Fibroblast of skin of abdomen (primary cell): ENCODE results near the gene TBC1D12.
A peak's percentile ranks its signal among the peaks of the same experiment; 100 is the strongest.

ENCODE experiments used
- DNase-seq: peaks from one replicate; pipeline ENCODE4 v3.0.0-alpha.2; 2013

Gene TBC1D12

DNA sequence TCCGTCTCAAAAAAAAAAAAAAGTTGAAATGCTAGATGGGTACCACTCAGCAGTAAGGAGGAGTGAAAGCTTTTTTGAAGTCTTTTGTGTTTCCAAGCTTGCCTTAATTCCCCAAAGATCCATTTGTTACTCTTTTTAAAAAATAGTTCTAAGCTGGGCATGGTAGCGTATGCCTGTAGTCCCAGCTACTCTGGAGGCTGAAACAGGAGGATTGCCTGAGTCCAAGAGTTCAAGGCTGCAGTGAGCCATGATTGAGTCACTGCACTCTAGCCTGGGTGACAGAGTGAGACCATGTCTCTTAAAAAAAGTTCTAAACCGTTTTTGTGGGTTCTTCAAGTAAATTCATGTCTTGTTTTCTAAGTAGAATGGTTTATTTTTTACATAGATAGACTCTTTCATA, 5.3 kb downstream of the TBC1D12 start:
- no peak for DNase-seq

DNA sequence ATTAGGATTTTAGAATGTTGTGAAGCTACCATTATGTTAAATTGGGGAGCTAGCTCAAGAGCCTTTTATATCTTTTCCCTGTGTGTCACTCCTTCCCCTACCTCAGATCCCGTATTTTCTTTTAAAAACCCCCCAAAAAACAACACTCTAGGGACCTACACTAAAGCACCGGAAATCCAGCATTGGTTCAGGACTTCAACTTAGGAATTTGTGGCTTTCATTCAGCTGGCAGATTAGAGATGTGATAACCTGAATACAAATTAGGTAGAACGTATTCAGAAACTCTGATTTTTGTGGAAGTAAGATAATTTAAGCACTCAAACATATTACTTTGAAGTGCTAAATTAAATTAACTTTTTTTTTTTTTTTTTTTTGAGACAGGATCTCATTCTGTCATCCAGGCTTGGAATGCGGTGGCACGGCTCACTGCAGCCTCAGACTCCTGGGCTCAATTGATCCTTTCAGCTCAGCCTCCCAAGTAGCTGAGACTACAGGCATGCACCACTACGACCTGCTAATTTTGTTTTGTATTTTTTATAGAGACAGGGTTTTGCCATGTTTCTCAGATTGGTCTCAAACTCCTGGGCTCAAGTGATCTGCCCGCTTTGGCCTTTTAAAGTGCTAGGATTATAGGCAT, 6.8 kb downstream of the TBC1D12 start:
- no peak for DNase-seq

GRCh38 chr10:94411304-94411703, 9.0 kb downstream of the TBC1D12 start:
- no peak for DNase-seq

DNA sequence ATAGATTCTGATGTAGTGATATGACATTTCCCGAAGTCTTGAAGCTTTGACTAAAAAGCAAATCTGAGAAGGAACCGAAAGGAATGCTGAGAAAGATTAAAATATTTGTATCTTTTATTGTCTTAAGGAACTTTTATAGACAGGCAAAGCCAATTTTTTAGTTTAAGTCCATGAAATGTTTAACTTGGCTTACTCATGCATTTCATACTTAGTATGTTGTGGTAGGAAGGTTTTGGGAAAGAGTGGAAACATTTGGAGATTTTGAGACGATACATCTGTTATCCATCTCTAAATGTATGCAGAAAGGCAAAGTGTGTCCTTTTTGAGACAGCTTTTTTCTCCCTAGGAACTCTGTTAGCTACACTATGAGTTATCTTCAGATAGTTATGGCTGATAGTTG, 10.1 kb downstream of the TBC1D12 start:
- peak; percentile 71 for DNase-seq

DNA sequence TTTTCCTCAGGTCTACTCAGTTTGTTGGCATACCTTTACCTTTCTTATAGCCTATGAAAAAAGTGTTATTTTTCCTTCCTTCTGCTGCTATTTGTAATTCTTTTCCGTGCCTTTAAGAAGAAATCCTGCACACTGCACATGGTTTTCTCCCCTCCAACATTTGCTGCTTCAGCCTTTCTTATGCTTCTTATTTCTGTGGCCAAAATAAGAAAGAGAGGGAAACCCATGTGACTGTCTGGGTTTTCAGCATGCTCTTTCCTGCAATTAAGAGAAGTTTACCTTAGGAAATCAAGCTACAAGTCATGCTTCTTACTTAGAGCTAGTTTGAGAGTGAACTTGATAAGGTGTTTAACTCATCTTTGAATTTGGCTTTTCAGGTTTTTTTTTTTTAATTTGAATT, 11.0 kb downstream of the TBC1D12 start:
- no peak for DNase-seq

DNA sequence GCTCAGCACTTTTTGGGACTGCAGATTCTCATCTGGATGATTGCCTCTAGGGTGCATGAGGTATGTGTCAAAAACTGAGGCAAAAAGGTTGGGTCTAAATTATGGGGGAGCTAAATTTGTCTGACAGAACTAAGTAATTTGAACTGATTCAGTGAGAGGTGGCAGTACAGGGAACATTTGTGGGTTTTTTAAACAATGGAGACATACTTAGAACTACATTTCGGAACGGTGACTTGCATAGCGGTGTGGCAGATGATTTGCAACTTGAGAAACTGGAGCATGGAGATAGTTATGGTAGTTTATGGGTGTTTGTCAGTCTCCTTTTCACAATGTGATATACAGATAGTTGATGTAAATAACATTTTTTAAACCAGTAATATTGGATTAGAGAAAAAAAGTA, 14.6 kb downstream of the TBC1D12 start:
- no peak for DNase-seq

DNA sequence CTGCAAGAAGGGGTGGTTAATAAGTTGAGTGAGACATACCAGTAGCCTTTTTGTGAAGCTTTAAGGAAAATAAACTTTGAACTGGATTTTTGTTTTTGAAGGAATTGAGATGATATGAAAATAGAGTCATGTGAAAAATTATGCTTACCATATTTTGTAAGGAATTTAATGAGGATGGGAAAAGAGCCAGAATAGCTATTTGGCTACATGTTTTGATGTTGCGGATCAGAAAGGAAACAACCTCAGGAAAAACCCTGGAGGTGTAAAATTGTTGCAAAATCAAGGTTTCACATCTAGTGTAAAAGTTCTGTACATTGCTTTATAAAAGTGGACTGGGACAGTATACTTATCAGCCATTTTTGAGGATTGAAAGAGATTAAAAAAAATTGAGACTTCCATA, 15.0 kb downstream of the TBC1D12 start:
- DNase-seq: no peak

GRCh38 chr10:94420516-94420915, 18.2 kb downstream of the TBC1D12 start:
- no peak for DNase-seq

- no peak for DNase-seq
Measured at GRCh38 chr10:94420998-94421528, 18.7 kb downstream of the TBC1D12 start.

DNA sequence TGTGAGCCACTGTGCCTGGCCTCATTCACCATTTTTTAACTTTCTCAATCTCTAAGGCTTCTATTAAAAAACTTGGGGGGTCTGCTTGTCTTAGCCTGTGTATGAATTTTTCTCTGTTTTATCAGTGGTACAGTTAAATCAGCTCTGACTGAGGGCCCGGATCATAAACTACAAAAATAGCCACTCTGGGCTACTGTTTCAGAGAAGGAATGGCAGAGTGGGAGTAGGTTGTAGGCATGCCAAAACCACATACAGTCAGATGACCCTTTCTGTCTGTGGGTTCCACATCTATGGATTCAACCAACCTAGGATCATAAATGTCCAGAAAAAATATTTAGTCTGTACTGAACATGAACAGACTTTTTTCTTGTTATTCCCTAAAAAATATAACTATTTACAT, 21.3 kb downstream of the TBC1D12 start:
- peak; percentile 68 for DNase-seq

DNA sequence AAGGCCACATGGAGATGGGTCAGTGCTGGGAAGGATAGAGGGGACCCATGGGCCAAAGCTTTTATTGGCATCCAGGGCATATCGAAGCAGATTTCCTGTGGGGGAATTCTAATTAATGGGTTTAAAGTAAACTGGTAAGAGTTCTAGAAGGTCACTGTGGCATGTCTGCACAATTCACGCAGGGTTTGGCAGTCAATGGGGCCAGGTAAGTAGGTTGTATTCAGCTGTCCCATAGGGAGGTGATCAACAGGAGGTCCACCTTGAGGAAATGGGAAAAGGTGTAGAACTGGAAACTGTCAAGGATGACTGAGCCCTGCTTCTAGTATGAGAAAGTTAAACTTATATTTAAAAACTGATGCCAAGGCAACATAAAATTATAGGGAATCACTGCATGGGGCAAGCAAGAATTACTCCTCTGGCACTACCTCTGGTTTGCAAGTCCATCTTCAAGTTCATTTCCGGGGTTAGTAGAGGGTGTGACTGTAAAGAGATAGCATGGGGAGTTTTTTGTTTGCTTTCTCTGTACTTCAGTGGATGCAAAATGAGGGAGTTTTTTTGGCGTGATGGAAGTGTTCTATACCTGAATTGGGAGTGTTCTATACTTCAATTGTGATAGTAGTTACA, 22.5 kb downstream of the TBC1D12 start:
- no peak for DNase-seq

DNA sequence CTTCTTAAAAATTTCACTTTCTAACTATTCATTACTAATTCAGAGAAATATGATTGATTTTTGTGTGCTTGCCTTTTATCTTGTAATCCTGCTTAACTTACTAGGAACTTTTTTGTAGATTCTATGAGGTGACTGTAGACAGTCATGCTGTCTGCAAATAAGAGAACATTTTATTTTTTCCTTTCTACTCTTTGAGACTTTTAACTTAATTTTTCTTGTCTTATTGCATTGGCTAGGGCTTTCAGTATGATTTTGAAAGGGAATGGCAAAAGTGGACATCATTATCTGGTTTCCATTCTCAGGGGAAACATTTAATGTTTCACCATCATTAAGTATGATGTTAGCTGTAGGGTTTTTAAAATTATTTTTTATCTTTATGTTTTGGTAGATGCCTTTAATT, 23.6 kb downstream of the TBC1D12 start:
- no peak for DNase-seq

GRCh38 chr10:94427166-94427565, 24.8 kb downstream of the TBC1D12 start:
- DNase-seq: no peak

DNA sequence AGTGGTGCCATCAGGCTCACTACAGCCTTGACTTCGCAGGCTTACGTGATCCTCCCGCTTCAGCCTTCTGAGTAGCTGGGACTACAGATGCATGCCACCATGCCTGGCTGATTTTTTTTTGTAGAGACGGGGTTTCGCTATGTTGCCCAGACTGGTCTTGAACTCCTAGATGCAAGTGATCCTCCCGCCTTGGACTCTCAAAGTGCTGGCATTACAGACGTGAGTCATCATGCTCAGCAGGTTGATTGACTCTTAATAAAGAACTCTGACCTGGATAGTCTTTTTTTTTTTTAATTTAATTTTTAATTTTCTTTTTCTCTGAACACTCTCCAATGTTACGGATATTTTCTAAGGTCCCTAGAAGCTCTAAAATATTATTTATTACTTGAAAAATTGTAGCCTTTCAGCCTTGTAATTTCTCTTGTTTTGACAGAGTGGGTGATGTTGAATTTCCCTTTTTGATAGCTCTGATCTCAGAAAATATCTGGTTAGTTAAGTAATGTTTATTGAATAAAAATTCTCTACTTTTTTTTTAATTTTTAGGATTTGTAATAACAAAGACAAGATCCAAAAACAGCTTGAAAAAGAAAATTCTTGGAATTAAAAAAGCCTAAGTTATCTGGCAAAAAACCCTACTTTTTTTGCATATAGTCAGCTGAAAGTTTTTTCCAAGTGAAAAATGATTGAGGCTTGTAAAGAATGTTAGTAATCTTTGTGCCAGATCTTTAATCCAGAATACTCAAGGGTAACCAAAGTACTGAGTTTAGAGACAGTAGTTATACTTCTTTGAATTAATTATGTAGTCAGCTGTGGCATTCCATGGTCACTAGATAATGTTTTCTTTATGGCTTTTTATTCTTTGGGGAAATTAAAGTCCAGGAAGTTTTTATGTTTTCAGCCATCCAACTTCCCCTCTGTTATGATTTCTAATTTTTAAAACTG, 26.7 kb downstream of the TBC1D12 start:
- DNase-seq: peak; percentile 82

DNA sequence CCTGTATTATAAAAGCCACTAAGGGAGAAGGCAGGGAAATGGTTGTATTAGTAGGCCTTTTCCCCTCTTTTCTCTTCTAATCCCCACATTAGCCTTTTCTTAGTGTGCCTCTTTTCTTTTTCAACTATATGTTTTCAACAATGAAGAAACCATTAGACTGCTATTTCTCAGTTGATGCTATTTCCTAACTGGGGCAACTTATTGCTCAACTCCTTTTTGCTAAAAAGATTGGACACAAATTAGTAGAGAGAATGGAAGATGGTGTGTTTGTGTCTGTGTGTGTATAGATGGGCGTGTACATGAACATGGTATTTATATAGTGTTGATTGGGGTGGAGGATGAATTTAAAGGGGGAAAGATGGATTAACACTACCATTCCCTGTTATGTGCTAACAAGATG, 28.4 kb downstream of the TBC1D12 start:
- no peak for DNase-seq

GRCh38 chr10:94432443-94432842, 30.1 kb downstream of the TBC1D12 start:
- DNase-seq: no peak

- no peak for DNase-seq
Measured at GRCh38 chr10:94439275-94439861, 37.0 kb downstream of the TBC1D12 start.

- DNase-seq: no peak
Measured at GRCh38 chr10:94440096-94440495, 37.8 kb downstream of the TBC1D12 start.

DNA sequence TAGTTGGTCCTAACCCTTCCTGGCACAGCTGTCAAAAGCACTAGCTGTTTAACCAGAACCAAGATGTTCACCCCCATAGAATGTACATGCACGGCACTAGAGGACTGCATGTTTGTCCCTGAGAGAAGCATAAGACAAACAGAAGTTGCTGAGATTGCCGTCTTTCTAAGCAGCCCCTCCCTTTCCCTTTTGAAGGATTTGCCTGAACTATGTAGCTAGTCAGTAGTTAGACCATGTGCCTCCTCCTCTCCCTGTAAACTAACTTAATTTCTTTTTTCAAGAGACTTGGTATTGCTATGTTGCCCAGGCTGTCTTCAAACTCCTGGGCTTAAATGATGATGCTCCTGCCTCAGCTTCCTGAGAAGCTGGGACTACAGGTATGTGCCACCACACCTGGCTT, 40.7 kb downstream of the TBC1D12 start:
- DNase-seq: no peak

DNA sequence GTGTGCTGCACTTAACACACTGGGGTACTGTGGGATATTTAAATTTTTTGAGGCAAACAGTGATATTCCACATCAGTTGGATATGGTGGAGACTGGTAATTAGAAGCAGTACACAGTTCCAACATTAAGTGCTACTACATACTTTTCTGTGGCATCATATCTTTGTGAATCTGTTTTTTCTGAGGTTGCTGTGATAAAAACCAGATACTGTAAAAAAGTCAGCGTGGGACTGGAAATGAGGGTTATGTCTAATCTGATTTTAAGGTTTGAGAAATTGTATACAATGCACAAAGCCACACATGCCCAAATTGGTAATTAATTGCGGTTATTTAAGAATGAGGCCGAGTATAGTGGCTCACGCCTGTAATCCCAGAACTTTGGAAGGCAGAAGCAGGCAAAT, 41.2 kb downstream of the TBC1D12 start:
- no peak for DNase-seq

GRCh38 chr10:94450782-94451181, 48.4 kb downstream of the TBC1D12 start:
- no peak for DNase-seq

GRCh38 chr10:94451883-94452519, 49.7 kb downstream of the TBC1D12 start:
- no peak for DNase-seq

DNA sequence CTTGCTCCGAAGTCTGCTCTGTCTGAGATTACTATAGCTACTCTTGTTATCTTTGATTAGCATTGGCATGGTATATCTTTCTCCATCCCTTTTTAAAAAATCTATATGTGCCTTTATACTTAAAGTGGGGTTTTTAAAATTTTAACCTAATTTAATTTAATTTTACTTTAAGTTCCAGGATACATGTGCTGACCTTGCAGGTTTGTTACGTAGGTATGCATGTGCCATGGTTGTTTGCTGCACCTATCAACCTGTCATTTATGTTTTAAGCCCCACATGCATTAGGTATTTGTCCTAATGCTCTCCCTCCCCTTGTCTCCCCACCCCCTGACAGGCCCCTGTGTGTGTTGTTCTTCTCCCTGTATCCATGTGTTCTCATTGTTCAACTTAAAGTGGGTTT, 54.6 kb downstream of the TBC1D12 start:
- no peak for DNase-seq
